ENCODE results near the gene EVL.
A peak's percentile ranks its signal among the peaks of the same experiment; 100 is the strongest.

Gene EVL

DNA sequence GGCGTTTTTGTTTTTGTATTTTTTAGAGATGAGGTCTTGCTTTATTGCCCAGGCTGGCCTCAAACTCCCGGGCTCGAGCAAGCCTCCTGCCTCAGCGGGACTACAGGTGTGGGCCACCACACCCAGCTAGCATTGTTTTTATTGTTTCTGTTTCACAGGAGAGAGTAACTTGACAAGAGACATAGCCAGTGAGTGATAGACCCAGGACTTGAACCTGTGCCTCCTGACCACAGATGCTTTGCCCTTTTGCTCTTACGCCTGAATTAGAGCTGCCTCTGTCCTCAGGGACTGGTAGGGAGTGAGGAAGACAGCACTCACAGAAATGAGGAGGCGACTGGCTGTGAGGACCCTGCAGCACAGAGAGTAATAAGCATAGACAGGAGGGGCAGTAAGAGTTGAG is 2.3 kb downstream of the EVL start:
- no peak for DNase-seq (ENCODE audit: low spot score)

DNA sequence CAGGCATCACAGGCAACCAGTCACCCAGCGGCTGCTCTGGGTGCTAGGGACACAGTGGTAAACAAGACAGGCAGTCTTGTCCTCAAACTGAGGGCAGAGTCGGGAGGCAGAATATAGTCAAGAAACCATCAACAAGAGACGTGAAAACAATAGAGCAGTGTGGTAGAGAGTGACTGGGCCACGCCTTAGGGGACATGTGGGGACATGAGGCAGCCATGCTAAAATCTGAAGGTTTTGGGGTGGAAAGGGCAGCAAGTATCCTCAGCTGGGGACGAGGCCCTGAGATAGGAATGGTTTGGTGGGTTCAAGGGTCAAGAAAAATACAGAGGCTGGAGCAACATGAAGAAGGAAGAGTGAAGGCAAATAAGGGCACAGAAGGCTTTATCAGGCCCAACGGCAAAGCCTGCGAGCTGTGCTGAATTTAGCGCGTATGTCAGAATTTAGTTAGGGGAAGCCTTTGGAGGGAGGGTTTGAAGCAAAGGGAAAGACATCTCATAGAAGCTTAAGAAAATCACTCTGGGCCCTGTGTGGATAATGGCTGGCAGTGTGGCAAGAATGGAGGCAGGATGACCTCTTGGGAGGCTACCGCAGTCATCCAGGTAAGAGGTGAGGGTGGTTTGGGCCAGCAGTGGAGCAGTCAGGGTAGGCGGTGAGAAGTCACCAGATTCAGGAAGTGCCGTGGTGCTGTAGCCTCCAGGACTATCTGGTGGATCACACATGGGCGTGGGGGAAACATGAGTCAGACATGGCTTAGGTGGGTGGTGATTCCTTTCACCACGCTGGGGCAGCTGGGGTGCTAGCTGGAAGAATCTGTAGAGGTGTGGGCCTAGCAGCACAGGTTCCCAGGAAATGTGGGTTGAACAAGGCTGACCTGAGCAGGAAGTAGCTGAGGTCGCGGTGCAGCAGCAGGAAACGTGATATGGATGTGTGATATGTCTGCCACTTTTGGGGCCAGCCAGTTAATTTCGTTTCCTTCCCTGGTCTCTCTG is 3.0 kb downstream of the EVL start:
- peak; percentile 73 for DNase-seq (ENCODE audit: low spot score)

DNA sequence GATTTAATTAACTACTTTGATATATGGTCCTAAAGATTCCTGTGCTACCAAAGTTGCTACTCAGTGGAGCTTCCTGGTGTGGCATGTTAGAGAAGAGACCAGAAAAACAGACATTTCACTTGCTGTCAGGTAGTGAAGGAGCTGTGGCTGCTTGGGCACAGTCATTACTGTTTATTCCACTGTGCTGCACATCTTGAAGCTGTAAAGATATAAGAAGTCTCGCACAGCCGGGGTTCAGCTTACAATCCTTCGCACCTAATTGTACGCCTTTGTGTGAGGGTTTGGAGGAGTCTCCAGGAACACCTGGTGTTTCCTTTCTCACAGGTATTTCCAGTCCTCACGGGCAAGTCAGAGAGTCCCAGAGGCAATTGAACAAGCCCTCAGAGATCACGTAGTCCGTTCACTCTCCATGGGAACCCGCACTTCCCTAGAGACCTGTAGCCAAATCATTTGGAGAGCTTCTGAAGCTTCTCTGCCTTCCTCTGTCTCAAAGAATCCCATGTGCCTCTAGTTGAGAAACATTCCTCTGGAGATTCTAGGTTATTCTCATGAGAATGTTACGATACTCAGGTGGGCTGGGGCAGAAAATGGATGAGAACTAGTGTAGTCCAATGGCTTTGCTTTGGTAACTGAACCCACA is 4.1 kb downstream of the EVL start:
- DNase-seq (ENCODE audit: low spot score), result no peak

DNA sequence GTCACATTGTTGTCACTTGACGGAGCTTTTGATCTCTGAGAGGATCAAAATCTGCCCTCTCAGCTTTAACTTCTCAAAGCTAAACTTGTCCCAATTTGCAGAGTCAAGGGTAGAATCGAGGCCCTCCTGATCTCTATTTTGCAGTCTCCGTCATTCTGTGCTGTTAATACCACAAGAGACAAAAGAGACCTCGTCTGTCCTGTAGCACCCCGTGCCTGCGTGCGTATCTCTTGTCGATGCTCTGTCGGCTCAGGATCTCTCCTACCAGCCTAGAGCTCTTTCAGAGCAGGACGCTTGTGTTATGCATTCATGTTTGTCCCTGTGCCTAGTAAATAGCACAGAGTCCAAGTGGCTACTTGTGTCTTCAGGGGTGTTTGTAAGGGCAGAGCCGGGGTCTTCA is 5.1 kb downstream of the EVL start:
- DNase-seq (ENCODE audit: low spot score), result no peak

DNA sequence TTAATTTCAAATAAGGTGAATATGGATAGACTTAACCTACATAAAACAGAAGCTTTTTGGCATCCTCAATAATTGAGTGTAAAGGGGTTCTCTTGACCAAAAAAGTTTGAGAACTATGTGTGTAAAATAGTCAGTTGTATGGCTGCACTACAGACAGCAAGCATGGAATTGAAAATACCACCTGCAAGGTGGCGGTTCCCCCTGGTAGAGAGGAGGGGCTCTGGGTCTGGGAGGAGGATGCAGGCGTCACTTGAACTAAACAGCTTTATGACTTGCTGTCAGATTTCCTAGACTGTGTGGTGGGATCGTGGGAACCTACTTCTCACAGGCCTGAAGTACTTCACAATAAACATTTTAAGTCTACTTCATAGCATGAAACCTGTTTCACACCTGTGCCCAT is 6.3 kb downstream of the EVL start:
- DNase-seq (ENCODE audit: low spot score), result no peak

DNA sequence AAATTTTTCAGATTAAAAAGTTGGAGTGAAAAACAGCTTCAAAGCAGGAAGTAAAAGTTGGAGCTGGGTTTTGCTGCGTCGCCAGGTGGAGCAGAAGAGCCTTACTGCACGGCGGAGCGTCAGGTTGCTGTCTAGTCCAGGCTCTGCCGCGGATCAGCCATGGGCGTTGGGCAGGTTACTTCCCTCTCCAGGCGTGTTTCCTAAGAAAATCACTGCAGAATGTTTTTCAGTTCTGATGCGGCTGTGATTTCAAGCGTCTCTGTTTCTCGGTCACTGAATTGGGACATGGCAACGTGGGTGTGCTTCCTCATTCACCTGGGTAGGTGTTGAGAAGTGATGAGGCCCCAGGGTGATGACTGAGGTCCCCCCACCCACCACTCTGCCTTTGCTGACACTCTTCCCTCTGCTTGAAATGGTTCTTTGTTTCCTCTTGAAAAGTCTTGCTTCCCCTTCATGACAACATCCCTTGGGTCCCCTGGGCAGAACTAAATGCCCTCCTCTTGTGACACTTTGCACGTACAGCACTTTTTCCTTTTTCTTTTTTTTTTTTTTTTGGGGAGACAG is 7.6 kb downstream of the EVL start:
- DNase-seq (ENCODE audit: low spot score), result no peak

DNA sequence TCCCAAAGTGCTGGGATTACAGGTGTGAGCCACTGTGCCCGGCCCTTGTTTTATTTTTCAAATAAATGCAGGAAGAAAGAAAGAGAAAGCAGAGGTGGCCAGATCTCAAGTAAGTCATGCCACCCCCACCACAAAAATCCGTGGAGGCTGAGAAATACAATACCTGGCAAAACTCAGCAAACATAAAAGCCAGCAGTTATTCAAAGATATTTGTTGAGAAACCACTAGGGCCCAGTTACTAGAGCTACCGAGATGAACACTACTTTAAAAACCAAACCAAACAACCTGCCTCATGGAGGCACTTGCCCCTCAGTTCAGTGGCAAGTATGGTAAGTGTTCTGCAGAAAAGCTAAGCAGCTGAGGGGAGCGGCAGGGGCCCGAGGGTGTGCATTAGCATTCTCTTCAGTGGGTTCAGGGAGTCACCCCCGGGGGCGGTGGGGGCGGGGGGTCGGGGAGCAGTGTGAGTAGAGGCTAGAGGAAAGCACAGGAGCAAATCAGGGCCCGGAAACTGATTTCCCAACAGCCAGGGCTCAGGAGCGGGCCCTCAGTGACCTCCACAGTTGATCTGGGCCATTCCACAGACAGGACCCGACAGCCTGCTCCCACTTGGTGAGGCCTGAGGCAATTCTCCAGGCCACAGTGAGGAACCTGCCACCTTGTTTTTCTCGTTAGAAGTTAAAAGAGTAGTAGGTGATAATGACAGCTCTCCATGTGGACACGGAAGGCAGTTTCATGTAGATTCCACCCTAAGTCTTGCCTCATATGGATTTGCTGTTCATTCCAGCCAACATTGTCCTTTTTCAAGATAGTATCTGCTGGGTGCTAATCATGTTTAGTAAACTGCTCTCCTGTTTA is 8.6 kb downstream of the EVL start:
- DNase-seq (ENCODE audit: low spot score), result no peak

DNA sequence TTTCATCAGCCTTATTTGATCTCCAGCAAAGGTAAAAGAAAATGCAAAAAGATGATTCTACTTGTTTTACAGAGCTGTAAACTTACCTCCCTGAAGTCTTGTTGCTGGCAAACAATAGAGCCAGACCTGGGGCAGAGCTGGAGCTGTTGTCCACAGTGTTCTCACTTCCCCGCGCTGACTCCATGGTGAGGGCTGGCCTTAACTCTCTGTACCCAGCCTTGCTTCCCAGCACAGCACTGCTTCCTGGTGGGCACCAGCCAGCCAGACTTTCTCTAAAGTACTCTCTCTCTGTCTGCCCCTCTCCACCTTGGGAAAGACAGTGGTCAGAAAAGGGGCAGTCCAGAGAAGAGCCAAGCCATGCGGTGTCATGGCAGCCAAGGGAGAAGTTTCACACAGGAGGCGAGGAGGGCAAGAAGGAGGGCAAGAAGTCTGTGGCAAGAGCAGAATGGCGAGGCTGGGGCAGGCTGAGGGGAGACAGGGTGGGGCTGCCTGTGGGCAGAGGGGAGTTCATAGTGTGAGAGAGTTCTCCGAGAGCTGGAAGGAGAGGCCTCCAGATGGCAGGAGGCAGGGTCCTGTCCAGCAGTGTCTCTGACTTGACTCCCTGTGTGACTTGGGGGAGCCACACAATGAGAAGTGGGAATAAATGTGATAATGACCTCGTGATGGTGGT is 9.3 kb downstream of the EVL start:
- no peak for DNase-seq (ENCODE audit: low spot score)

DNA sequence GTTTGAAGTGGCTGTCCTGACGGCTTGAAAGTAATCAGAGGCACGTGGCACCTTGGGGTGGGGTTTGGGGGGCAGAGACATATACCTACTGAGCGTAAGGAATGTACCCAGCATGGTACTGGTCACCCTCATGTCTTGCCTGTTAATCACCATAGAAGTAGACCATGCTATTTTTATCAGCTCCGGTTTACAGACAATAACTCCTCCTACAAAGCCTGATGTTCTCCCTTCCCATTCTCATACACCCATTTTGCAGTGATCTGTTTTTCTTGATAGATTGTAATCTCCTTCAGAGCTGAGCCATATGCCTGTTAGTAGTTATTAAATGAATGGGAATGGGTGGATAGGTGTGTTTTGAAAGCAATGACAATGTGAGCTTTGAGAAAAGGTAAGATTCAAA is 10.5 kb downstream of the EVL start:
- no peak for DNase-seq (ENCODE audit: low spot score)

DNA sequence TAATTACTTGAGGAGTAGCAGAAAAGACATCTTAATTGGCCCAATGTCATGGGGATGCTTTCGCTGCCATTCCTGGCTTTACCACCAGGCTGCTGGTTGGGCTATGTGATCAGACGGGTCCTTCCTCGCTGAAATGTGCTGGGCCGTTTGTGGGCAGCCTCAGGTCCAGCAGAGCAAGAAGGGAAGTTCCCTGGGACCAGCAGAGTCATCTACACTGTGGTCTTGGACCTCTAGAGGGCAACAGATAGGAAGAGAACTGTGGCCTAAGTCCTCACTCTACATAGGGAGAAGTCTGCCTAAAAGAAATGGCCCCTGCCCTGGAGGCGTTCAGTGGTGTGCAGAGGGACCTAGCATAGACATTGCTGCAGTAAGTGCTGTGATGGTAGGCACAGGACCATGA is 10.9 kb downstream of the EVL start:
- DNase-seq (ENCODE audit: low spot score), result peak; percentile 70

DNA sequence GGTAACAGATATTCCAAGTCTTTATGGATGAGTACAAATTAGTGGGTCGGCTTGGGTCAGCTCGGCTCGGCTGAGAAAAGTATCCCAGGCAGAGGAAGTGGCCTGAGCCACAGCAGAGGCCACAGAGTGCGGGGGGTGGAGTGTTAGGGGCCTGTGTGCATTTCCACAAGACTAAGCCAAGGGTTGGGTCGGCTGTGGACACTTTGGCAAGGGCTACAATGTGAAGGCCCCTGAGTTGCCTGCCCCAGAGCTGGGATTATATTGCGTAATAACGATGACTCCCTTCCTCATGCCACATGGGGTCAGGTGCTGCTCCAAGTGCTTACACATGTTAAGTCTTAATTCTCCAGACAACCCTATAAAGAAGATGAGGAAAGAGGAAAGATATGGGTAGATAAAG is 11.4 kb downstream of the EVL start:
- DNase-seq (ENCODE audit: low spot score), result no peak

DNA sequence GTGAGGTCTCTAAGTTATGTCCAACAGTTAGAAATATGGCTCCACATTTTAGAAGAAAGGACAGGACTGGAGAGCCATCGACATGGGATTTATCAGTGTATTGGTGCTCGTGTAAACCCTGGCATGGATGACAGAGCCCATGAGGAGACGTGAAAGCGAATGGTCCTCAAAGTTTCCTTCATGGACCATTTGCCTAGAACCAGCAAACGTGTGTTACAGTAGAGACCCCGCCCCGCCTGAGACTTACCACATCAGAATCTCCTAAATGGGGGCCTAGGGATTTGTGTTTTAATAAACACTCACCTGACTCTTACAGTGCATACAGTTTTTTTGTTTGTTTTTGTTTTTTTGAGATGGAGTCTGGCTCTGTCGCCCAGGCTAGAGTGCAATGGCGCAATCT is 12.2 kb downstream of the EVL start:
- no peak for DNase-seq (ENCODE audit: low spot score)

DNA sequence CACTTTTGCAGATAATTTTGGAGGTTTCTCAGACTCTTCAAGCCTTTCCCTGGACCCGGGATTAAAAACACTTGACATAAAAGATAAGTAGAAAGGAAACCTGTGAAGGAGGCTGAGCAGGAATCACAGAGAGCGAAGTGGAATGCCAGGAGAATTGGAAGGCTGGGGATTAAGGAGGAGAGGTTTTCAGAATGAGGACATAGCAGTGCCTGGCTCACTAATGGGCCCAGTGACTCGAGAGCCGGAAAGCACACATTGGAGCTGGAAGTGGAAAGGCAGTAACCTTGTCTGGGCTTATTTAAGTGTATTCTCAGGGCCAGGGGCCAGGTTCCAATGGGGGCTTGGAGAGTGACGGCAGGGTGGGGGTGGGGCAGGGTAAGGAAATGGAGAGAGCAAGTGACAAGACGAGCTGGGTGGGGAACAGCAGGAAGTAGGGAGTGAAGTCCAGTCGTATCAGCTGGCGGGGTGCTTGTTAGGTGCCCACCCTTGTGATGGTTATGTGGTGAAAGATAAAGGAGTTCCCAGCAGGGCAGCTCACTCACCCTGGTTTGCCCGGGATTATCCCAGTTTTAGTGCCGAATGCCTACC is 13.1 kb downstream of the EVL start:
- DNase-seq (ENCODE audit: low spot score), result no peak

DNA sequence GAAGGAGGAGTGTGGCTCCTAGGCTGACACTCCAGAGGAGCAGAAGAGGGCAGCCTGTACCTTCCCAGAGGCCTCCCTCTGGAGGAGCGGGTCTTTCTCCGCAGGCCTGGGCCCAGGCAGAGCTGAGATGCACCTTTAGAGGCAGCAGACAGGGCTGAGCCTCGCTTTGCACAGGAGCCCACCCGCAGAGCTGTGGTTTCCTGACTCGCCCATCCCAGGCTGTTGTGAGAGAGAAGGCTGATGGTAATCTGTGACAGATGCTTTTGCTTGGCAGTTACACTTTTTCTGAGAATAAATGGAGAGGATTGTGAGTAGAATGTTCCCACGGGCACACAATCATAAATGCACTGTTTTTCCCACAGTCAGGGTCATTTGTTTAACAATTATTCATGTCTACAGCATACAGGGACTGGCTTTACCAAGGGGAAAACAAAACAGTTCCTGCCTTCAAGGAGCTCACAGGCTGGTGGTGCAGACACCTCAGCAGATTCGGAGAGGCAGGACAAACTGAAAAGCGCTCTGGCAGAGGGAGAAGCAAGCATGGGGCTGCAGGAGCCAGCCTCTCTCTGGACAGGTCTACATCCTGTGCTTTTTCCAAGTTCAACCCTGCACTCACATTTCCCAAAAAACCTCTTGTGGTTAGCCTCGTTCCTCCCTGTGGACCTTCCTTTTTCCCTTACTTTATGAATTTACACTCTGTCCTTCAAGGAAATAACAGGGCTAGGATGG is 13.9 kb downstream of the EVL start:
- DNase-seq (ENCODE audit: low spot score), result peak; percentile 40

DNA sequence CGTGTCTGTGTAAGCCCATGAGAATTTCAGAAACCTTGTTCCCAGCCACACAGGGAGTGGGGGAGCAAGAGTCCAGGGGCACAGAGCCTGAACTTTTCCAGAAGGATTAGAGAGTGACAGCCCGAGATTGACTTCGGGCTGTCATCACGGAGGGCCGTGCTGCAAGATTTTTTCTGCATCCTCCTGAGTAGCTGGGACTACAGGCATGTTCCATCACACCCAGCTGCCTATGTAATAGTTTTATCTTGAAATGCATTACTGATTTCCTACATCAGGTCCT is 14.4 kb downstream of the EVL start:
- DNase-seq (ENCODE audit: low spot score), result no peak

DNA sequence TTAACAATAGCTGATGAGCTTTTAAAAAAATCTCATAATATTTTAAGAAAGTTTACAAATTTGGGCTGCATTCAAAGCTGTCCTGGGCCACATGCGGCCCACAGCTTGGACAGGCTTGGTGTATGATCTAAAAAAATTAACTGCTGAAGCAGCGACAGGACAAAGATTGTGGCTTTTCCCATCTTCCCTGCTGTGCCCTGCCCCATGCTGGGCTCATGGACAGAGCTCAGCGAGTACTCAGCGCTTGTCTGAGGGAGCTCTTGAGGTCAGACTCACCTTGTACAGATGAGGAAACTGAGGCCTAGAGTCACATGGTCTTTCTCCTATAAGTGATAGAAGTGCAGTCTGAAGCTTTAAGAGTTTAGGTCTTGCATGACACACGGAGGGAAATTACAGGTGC is 15.0 kb downstream of the EVL start:
- no peak for DNase-seq (ENCODE audit: low spot score)

DNA sequence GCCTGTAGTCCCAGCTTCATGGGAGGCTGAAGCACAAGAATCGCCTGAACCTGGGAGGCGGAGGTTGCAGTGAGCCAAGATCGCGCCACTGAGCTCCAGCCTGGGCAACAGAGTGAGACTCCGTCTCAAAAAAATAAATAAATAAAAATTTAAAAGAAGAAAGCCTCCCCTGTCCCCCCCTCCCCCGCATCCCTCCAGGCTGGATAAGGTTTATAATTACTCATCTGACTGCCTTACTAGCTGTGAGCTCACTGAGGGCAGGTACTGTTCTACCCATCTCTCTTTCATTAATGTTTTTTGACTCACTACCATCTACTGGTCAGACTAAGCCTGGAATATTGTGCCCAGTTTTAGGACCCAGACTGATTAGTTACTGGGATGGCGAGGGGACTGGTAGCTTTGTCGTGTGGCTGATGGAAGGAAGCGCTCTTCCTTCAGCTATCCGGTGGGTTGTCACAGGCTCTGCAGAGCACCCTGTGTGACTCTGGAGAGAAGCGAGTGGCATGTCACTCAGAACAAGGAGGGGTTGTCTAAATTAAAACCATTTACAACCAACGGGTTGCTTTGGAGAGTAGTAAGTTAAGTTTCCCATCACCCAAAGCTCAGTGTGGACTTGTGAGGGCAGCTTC is 16.9 kb downstream of the EVL start:
- no peak for DNase-seq (ENCODE audit: low spot score)

DNA sequence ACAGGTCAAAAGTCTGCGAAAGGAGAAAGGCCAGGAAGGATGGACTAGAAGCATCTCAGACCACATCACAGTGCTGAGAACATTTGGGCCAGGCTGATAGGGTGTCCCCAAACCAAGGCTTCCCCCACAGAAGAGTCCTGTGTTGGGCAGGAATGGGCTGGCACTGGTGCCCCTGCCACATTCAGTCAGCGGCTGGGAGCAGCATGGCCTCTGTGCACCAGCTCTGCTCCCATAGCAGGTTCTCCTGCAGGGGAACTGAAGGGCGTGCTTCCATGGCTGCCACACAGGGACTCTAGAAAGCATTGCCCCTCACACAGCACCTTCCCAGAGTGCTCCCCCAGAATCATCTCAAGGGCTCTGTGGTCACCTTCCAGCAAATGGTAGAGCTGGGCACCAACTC is 17.5 kb downstream of the EVL start:
- no peak for DNase-seq (ENCODE audit: low spot score)

DNA sequence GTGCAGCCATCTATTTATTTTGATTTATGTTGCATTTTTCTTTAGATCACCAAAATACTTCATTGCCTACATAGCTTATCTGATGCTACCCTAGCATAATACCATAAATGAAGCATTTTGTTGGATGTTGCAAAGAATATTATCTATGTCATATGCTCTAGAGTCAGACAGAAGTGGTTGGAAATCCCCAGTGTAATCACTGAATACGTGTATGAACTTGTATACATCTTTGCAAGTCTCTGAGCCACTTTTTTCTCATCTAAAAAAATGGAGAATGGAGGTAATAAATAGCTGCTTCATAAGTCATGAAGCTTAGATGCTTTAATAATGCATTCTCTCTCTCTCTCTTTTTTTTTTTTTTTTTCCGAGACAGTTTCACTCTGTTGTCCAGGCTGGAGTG is 18.5 kb downstream of the EVL start:
- DNase-seq (ENCODE audit: low spot score), result no peak

DNA sequence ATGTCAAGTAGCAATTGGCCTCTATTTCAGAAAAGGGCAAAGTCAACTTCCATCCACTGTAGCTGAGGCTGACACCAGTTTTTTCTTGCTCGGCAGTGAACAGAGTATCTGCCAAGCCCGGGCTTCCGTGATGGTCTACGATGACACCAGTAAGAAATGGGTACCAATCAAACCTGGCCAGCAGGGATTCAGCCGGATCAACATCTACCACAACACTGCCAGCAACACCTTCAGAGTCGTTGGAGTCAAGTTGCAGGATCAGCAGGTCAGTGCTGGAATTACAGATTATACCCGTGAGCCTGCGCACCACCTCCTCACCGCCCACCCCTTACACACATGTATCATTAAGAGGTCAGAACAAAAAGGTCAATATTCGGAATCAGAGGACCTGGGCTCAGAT is 19.4 kb downstream of the EVL start:
- DNase-seq (ENCODE audit: low spot score), result no peak
